Natural killer cell (primary cell): ENCODE results near the gene DDX60. TPM values are rescaled to one million over a fixed set of nuclear protein-coding genes. Genes with fewer than 3 reads are reported as not detected.

Experiments
- ATAC-seq, 3 donors: fragments of 150-1000 bp in 2 of 3; fragments of 200-7000 bp in 1 of 3; cut with Tn5 transposase; 1 replicate in 1 of 3; 2 replicates in 2 of 3; pipeline ENCODE4 v1.10.0; 2021; ENCODE audit warnings: mild to moderate bottlenecking in 2 of 3, moderate library complexity in 2 of 3
- DNase-seq, 2 donors: peaks; one replicate each; pipeline versions ENCODE4 v3.0.0 to v3.0.0-alpha.2; 2013 to 2021; ENCODE audit warnings: mixed read lengths in 1 of 2
- H3K27ac ChIP-seq: one replicate; pipeline ENCODE4 v1.5.1; 2013; ENCODE audit warnings: mild to moderate bottlenecking, low read length
- H3K27me3 ChIP-seq: one replicate; pipeline ENCODE4 v1.6.1; 2013; ENCODE audit warnings: low read length; ENCODE audit not compliant: control insufficient read depth, insufficient read depth
- H3K36me3 ChIP-seq: one replicate; pipeline ENCODE4 v1.6.1; 2013; ENCODE audit warnings: low read length; ENCODE audit not compliant: control insufficient read depth, insufficient read depth
- H3K4me1 ChIP-seq: one replicate; pipeline ENCODE4 v1.6.1; 2013; ENCODE audit warnings: low read length; ENCODE audit not compliant: control insufficient read depth, insufficient read depth
- H3K4me3 ChIP-seq: one replicate; pipeline ENCODE4 v1.5.1; 2013; ENCODE audit warnings: low read length
- H3K9me3 ChIP-seq: one replicate; pipeline ENCODE4 v1.6.1; 2013; ENCODE audit warnings: low read length; ENCODE audit not compliant: control insufficient read depth, insufficient read depth
- H3K27ac Mint-ChIP-seq, 2 donors: one replicate each; pipeline ENCODE4 v1.8.0; 2022; ENCODE audit warnings: mild to moderate bottlenecking in 2 of 2, mixed read lengths in 2 of 2, moderate library complexity in 1 of 2
- H3K27me3 Mint-ChIP-seq, 2 donors: one replicate each; pipeline ENCODE4 v1.8.0; 2022; ENCODE audit warnings: low read depth in 2 of 2, mixed read lengths in 2 of 2
- H3K36me3 Mint-ChIP-seq: one replicate; pipeline ENCODE4 v1.8.0; 2022; ENCODE audit warnings: mixed read lengths
- H3K4me1 Mint-ChIP-seq, 2 donors: one replicate each; pipeline ENCODE4 v1.8.0; 2022; ENCODE audit warnings: mixed read lengths in 2 of 2
- H3K4me3 Mint-ChIP-seq: one replicate; pipeline ENCODE4 v1.8.0; 2022; ENCODE audit warnings: mild to moderate bottlenecking, moderate library complexity, mixed read lengths
- H3K9me3 Mint-ChIP-seq, 2 donors: one replicate each; pipeline ENCODE4 v1.8.0; 2022; ENCODE audit warnings: mixed read lengths in 2 of 2
- CTCF ChIP-seq: fragments of 200-600 bp; IDR thresholded peaks from one replicate; pipeline ENCODE4 v1.8.0; 2022; ENCODE audit warnings: antibody characterized with exemption
- WGBS: methylation state at CpG from one replicate; pipeline ENCODE4 v1.1.7; 2013; ENCODE audit warnings: missing lambda C conversion rate; ENCODE audit not compliant: insufficient coverage; 5-methylcytosine and 5-hydroxymethylcytosine counted together
- intact Hi-C: fragments of 100-400 bp; cut with micrococcal nuclease; formaldehyde crosslinking; loops from one replicate; pipeline ENCODE4 v1.14.2; 2022
- total RNA-seq, 4 donors: library from RNA; stranded (reverse); fragments of 120-200 nt in 1 of 4; gene quantifications; one replicate each; pipeline versions ENCODE4 v1.2.3 to v1.2.4, GENCODE V29; 2013 to 2022

Gene DDX60
- total RNA-seq, 3 donors from 2014 or later (not counting 1 experiment from before 2014, with no cell fraction given) = 29.4 to 37.2 (median 31.5) TPM

DNA sequence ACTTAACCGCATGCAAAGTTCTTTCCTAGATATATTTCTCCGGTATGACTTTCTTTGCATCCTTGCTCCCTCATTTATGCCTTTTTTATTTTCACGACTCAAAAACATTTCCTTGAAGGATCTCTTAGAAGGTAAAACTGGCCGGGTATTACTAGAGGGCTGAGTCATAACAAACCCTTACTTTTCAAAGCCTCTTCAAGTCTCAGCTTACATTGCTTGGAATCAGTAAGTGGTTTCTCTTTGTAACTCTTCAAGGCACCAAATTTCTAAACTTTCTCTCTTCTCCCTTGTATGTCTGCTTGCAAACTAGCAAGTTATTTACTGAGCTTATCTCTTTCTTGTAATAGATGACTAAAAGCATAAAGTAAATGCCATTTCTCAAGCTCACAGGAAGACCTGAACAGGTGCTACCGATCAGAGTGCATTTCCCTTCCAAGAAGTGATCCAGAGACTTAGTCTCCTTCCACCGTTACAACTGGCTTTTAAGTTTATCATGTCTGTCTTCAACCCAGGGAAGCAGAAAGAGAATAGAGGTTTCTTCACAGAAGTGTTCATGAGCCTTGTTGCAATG lies 150.8 kb downstream of the DDX60 start:
- Histone ChIP-seq H3K4me3 (no peak overlapping the region), H3K27ac (no peak overlapping the region), H3K27me3 (no peaks in the 10 kb centered on the region), H3K36me3 (no peaks in the 10 kb centered on the region), H3K9me3 (no peaks in the 10 kb centered on the region), H3K4me1 (no peaks in the 10 kb centered on the region)
- Mint-ChIP-seq H3K9me3 (no peaks in the 10 kb centered on the region), H3K36me3 (no peaks in the 10 kb centered on the region), H3K4me3 (no peak overlapping the region), H3K27me3 (no peaks in the 10 kb centered on the region), H3K27ac (no peak overlapping the region), H3K4me1 (no peaks in the 10 kb centered on the region)
- WGBS = 94% methylated on average over 6 of the region's 6 CpGs
- TF ChIP-seq CTCF = no peak
- intact Hi-C loops = no loop called here
- ATAC-seq = no peak
- no peak for DNase-seq

Other genes with a start within 250 kb of the DDX60 start
- not detected for gene ANXA10, start 226.2 kb downstream of the DDX60 start, total RNA-seq
- gene DDX60L, start 161.7 kb upstream of the DDX60 start, total RNA-seq = 10 to 100 TPM; 45.1 to 62.7 (median 47.5) TPM
- 10 to 100 TPM; 15.1 to 25.4 (median 22.8) TPM for gene PALLD, start 178.3 kb upstream of the DDX60 start, total RNA-seq